H54 (cell line): ENCODE data around the gene ARMH3.

Experiments used
- DNase-seq: peaks from one replicate; pipeline ENCODE4 v3.0.0; 2011; ENCODE audit warnings: low spot score, mixed read lengths; ENCODE audit not compliant: insufficient read length
- FAIRE-seq: peaks from 3 replicates; lab custom pipeline; 2011; peaks lifted over from hg19 to GRCh38; lab: Jason Lieb, UNC
- POLR2A ChIP-seq: IDR thresholded peaks from 2 replicates; pipeline ENCODE4 v1.6.1; 2011; ENCODE audit warnings: low read depth, mild to moderate bottlenecking, low read length

Gene ARMH3

DNA sequence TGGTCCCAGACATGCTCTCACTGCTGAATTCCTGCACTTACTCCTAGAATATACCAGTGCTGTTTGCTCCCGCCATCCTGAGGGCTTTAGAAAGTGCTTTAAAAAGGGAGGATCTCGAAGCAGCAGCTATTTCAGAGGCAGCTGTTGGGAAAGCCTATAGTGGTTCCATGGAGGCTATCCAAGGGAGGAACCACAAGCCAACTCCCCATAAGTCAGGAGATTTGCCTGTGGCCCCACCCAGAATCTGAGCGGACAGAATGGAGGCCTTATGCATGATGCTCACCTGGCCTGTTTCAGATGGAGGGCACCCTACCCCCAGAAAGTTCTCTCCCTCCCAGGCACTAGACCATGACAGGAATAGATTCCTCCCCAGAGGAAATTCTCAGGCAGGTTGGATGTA lies 210.1 kb downstream of the ARMH3 start:
- DNase-seq (no peak), FAIRE-seq (no peak)
- TF ChIP-seq POLR2A: no peak

DNA sequence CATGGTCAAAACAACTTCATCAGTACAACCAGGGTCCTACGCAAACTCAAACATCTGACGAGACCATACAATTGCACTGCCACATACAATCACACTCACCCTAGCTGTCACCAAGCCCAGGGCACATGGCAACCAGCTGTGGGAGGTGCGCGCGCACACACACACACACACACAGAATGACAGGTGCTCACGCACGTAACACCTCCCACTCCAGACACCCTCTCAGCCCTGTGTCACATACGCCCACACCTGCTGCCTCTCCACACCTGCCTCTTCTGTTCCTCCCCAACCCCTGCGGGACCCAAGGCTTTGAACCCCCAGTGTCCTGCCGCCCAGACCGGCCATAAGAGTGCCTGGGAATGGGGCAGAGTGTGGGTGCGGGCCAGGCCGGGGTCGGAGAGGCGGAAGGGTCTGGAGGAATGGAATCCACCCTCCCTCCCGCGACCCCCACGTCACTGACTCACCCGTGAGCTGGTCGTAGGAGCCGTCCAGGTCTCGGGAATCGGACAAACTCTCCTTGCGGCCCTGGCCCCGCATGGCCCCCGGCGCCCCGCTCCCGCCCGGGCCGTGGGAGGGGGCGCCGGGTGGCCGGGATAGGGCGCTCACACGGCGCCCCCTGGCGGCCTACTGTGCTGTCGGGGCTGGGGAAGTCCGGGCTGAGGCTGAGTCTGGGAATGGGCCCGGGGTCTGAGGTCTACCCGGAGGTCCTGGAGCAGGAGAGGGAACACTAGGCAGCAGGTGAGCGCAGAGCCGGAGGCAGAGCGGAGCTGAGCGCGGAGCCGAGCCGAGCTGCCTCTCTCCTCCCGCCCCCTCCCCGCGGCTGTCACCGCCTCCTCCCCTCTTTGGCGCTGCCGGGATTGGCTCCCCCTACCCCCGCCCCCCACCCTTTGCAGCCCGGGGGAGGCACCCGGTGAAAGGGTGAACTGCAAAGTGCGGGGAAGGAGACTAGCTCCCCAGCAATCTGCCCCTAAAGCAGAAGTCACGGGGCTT lies 212.6 kb downstream of the ARMH3 start, which contains the start of gene KCNIP2:
Gene KCNIP2 (minus strand): TSS at position 769 of the 990 bp plus-strand sequence. CDS start 232 bp downstream, at position 537.
- no peak for FAIRE-seq
- no peak for TF ChIP-seq POLR2A
- DNase-seq: no peak

DNA sequence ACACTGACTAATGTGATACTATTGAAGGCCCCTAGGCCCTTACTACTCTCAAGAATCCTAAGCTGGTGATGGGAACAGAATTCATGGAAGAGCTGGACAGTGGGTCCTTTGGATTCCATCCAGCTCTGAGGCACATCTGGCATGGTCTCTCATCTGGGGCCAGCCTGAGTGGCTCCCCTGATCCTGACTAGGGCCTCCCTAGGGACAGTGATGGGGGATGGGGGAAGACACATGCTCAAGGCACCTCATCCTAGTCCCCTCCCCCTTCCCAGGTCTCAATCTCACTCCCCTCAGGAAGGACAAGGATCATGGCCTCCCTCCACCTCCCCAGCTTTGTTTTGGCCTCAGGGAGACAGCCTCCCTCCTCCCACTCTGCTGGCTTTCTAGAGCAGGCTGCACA lies 214.1 kb downstream of the ARMH3 start:
- TF ChIP-seq POLR2A: no peak
- no peak for FAIRE-seq
- DNase-seq: no peak

DNA sequence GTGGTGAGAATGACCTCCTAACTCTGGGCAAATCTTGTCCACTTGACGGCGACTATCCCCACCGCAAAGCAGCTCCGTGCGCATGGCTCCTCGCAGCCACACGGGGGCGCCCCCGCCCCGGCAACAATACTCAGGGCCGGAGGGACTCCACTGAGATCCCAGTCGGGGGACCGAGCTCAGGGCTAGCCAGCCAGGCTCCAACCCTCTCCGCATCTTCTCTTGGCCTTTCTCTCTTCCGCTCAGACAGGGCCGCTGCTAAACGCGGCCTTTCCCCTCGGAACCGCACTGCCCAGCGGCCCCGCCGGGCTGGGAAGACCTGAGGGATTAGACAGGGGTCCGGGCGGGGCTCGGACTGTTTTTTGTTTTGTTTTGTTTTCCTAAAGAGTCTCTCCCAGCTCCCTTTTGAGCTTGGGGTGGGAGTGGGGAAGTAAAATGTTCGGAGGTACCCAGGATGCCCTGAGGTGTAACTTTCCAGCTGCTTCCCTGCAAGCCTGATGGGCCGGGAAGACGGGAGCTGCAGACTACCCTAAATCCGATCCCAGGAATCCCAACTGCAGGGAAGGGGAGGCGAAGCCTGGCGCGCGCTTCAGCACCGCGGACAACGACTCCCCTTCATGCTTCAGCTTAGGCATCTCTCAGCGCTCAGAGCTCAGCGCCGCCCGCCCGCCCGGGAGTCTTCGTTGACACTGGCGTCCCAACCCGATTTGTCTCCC lies 215.1 kb downstream of the ARMH3 start:
- no peak for TF ChIP-seq POLR2A
- FAIRE-seq: no peak
- peak; percentile 95 for DNase-seq

DNA sequence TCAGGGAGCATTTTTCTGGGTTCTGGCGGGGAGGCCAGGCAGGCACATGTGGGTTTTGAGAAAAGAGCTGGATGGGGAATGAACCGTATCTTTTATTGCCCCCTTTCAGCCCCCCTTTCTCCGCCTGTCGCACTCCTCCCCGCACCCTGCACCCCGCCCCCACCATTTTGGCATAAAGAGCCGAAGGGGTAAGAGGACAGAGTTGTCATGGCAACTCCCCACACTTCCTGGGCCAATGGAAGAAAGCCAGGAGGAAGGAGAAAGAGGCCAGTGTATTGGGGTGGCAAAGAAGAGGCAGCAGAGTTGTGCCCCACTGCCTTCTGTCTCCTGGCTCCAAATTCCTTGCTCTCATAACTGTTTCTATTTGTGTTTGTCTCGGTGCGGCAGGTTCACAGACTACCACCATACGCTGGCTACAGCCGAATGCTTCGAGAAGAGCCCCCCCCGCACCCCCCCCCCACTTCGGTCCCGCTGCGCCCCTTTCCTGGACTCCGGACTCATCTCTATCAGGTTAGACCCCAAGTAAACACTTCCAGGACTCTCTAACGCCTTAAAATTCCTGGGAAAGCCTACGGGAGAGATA lies 215.8 kb downstream of the ARMH3 start:
- no peak for TF ChIP-seq POLR2A
- FAIRE-seq (no peak), DNase-seq (no peak)

DNA sequence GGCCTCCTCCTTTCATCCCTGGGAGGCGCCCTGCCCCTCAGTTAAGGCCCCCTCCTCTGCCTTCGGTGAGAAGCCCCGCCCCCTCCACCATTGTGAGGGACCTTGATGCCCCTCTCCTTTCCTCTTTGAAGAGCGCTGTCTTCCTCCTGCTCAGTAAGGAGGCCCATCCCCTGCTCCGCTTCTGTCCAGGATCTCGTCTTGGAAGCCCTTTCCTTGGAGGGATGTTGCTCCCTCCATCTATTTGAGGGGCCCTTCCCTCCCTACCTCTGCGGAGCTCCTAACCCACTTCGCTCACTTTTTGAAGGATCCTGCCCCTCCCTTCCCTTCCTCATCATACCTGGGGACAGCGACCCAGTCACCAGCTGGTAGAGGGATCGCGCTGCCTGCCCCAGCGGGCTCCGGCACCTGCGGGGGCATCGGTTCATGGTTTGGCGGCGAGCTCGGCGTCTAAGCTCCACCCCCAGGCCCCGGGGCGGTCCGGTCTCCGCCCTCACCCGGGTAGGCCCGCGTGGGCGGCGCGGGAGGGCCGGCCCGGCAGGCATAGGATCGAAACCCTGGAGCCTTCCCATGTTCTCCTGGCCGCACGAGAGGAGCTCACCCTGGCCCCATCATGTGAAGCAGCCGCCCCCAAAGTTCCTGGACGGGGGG lies 216.4 kb downstream of the ARMH3 start:
- DNase-seq (no peak), FAIRE-seq (no peak)
- no peak for TF ChIP-seq POLR2A

DNA sequence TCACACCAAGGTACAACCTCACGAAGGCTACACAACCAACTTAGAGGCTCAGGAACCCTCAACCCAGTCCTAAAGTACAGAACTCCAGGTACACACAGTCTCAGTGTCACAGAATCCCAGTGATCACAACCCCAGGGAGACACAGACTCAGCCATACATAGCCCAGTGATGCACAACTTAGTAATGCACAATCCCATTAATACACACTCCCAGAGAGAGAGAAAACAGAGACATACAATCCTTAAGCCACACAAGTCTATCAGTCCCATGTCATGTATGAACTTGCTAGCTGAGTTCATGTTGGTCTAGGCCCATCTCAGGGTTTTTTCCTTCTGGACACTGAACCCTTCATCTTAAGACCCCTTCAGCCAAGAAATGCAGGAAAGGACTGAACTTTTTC lies 217.0 kb downstream of the ARMH3 start:
- TF ChIP-seq POLR2A: no peak
- DNase-seq (no peak), FAIRE-seq (no peak)

DNA sequence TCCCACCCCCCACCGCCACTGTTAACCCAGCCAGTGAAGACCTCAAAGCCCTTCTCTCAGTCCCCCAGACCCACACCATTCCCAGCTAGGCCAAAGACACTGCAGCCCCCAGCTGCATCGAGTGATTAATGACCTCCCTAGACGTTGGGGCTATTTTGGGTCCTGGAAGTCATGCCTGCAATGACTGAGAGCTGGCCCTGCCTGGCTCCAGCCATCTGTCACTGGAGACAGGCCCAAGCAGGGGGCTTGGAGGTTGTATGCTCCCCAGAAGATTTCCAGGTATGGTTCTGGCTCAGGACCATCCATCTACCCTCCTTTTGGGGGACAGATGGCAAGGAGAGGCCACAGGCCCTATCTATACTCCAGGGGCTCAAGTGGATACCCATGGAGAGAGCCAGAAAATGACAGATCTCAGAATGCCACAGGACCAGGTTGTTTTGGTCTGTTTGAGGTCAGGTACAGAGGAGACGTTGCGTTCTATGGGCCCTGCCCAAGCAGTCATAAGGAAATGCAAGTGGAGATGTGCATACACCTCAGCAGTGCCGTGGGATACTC lies 217.5 kb downstream of the ARMH3 start:
- TF ChIP-seq POLR2A: no peak
- FAIRE-seq (no peak), DNase-seq (no peak)

DNA sequence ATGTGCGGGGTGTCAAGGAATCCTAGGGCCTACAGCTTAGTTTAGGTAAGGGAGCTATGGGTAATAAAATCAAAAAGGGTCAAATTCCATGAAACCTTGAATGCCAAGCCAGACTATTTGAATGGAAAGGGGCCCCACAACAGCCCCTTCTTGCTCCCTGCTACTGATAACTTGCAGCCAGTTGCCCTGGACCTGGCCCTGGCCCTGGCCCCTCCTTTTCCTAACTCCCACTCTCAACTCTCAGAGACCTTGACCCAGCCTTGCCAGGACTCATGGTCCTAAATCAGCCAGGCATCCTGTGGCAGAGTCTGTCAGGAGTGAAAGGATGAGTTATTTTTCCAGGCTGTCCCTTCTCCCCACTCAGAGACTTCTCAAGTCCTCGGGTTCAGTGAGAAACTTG lies 218.2 kb downstream of the ARMH3 start:
- no peak for FAIRE-seq
- no peak for DNase-seq
- no peak for TF ChIP-seq POLR2A

DNA sequence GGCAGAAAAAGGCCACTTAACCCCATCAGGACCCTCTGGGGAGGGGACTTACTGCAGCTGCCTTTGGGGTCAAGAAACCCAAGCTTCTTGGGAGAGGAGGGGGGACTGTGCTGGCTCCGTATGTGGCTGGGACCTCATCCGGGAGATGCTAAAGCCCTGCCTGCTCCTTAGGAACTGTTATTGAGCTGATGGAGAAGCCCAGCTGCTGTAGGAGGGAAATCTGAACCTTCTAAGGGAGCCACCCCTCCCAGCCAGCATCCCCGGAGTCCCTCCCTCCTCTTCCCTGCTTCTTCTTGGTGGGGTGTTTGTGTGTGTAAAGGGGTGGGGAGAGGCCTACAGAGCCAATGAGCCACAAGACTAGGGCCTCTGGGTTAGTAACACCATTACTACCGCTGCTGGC lies 220.6 kb downstream of the ARMH3 start:
- DNase-seq (no peak), FAIRE-seq (no peak)
- TF ChIP-seq POLR2A: no peak

DNA sequence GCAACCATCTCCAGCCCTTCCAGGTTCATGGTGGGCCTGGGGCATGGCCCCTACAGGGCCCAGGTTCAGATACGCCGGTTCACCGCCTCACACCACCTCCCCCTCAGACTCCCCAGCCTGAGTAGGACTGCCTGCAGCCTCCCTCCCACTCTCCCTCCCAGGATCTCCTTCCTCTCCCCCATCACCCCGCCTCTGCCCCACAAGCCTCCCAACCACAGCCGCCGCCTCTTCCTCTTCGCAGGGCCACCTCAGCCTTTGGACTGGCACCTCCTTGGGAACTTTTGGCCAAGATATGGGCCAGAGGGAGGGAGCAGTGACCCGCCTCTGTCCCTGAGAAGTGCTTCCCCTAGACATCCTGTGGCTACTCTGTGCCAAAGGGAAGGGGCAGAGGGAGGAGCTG lies 221.6 kb downstream of the ARMH3 start:
- no peak for TF ChIP-seq POLR2A
- FAIRE-seq (no peak), DNase-seq (no peak)

DNA sequence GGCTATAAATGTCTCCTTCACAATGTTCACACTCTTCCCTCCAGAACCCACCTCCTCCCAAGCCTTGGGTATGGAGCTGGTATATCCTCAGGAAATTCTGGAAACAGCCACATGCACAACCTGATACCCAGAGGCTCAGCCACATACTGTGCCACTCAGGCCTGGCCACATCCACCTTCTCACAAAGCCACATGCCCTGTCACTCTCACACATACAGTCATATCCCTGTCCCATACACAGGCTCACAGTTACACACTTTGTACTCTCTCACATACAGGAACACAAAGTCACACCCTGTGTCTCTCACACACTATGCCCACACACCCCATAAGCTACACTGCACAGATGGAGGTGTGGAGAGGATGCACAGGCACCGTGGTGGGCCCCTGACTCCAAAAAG lies 222.5 kb downstream of the ARMH3 start:
- DNase-seq (no peak), FAIRE-seq (no peak)

DNA sequence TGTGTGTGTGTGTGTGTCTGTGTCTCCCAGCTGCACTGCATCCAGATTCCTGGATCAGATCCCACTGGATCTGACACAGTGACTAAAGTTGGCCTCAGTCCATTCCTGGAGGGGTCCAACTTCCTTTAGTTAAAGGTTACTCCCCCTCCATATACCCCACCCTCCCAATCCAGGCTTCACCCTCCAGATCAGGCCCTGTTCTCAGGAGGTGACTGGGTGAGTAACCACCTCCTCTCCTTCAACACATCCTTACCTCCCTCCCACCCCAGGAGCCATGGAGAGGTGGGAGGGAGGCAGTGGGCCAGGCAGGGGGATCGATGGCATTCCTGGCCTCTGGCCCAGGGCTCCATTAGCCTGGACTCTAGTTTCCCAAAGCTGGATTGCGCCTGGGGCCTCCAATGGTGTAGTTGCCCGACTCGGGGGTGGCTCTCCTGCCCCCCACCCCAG lies 223.6 kb downstream of the ARMH3 start:
- FAIRE-seq (no peak), DNase-seq (no peak)
- TF ChIP-seq POLR2A: no peak

More for the DNA sequence above, 222.5 kb downstream of the ARMH3 start:
- TF ChIP-seq POLR2A: no peak
